ENCODE results near the gene POMC. TPM values are rescaled to one million over a fixed set of nuclear protein-coding genes. Genes with fewer than 3 reads are reported as not detected.
"Not testable (repeated sequence)": the region's sequence is repeated elsewhere in the genome, so short reads cannot be mapped to it uniquely, and the experiment has no call there.

The POMC gene
- total RNA-seq, 1 donor from 2014 or later = 3.3 TPM

DNA sequence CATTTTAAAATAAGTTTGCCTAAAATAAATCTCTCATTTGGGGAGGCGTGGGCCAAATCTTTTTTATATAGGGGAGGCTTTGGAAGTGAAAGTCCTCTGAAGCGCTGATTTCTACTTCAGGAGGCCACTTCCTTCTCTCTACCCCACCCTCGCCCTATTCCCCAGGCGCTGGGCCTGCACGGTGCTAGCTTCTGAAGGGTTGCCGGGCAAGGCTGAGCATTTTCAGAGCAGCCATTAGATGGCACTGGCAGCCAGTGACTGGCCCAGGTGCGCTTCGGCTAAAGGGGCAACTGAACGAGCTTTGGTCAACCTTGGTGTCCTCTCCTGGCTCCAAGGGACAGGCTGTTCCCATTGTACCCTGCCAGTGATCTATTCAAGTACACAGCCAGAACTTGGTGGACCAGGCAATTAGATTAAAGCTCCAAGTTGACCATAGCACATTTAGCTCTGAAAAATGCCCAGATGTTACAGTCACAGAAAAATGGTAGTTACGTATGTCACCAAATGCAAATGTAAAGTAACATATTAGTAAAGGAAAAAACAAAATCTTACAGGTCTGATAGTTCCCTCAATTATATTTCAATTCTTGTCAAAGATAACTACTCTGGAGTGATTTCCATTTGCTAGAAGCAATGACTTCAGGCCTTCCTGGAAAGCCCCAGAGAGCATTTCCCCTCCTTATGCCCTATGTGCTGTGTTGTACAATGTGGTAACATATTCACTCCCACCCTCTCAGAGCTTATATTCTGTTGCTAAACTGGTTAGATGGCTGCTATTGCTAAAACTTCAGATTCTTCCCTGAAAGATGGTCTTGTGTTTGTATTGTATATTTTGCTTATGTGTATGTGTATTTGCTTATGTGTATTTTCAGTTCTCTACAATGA lies 2.1 kb downstream of the POMC start:
- Histone ChIP-seq H3K36me3 (no peaks in the 10 kb centered on the region), H3K4me3 (no peak overlapping the region), H3K9me3 (no peaks in the 10 kb centered on the region), H3K27ac (no peak overlapping the region), H3K27me3 (peaks cover 53% of the 10 kb centered on the region), H3K4me1 (peaks cover 11% of the 10 kb centered on the region)
- intact Hi-C loops (cut with DNase I) = no loop called here
- peak; percentile 43 for ATAC-seq
- TF ChIP-seq, protein P1, sequence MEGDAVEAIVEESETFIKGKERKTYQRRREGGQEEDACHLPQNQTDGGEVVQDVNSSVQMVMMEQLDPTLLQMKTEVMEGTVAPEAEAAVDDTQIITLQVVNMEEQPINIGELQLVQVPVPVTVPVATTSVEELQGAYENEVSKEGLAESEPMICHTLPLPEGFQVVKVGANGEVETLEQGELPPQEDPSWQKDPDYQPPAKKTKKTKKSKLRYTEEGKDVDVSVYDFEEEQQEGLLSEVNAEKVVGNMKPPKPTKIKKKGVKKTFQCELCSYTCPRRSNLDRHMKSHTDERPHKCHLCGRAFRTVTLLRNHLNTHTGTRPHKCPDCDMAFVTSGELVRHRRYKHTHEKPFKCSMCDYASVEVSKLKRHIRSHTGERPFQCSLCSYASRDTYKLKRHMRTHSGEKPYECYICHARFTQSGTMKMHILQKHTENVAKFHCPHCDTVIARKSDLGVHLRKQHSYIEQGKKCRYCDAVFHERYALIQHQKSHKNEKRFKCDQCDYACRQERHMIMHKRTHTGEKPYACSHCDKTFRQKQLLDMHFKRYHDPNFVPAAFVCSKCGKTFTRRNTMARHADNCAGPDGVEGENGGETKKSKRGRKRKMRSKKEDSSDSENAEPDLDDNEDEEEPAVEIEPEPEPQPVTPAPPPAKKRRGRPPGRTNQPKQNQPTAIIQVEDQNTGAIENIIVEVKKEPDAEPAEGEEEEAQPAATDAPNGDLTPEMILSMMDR (IDR thresholded peaks at IDR 0.05) = peak; percentile 23
- DNase-seq = no peak

DNA sequence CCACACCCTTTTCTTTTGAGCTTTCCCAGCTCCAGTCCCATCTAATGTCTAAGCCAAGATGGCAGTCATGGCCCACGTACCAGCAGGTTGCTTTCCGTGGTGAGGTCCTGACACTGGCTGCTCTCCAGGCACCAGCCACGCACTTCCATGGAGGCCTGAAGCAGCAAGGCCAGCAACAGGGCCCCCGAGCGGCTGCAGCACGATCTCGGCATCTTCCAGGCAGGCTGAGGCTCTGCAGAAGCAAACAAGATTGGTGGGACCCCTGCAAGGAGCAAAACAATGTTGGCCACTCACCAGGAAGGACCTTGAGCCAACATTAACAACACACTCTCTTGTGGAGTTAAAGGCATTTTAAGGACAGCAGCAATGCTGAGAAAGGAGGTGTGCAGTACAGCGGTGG lies 3.8 kb downstream of the POMC start:
- Histone ChIP-seq H3K27ac (no peak overlapping the region), H3K4me1 (peaks cover 11% of the 10 kb centered on the region), H3K36me3 (no peaks in the 10 kb centered on the region), H3K9me3 (no peaks in the 10 kb centered on the region), H3K4me3 (no peak overlapping the region), H3K27me3 (peaks cover 39% of the 10 kb centered on the region)
- ATAC-seq = no peak
- no peak for DNase-seq
- TF ChIP-seq, protein P1 (IDR thresholded peaks at IDR 0.05) = no peak
- intact Hi-C loops (cut with DNase I) = no loop called here

DNA sequence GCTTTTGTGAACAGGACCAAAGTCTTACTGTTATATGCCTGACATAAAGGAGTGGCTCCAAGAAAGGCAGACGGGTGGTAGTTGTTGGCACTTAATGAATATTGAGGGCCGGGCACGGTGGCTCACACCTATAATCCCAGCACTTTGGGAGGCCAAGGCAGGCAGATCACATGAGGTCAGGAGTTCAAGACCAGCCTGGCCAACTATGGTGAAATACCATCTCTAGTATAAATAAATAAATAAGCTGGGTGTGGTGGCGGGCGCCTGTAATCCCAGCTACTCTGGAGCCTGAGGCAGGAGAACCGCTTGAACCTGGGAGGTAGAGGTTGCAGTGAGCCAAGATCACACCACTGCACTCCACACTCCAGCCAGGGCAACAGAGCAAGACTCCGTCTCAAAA lies 6.3 kb downstream of the POMC start:
- H3K27ac ChIP-seq = peak overlapping the region; percentile 78
- H3K36me3 ChIP-seq; H3K9me3 ChIP-seq; DNase-seq; H3K4me3 ChIP-seq; intact Hi-C loops (cut with DNase I); H3K4me1 ChIP-seq; ATAC-seq: not testable (repeated sequence)
- peaks cover 17% of the 10 kb centered on the region for H3K27me3 ChIP-seq

DNA sequence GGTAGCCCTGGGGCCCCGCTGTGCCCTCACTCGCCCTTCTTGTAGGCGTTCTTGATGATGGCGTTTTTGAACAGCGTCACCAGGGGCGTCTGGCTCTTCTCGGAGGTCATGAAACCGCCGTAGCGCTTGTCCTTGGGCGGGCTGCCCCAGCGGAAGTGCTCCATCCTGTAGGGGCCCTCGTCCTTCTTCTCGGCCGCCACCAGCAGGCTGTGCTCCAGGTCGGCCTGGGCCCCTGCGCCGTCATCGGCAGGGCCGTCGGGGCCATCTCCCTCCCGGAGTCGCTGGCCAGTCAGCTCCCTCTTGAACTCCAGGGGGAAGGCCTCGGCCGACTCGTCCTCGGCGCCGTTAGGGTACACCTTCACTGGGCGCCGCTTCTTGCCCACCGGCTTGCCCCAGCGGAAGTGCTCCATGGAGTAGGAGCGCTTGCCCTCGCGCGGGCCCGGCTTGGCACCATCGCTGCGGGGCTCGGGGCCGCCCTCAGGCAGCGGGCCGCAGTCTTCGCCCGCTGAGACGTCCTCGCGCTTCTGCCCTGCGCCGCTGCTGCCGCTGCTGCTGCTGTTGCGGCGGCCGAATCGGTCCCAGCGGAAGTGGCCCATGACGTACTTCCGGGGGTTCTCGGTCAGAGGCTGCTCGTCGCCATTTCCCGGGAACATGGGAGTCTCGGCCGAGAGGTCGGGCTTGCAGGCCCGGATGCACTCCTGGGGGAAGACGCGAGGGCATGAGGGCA lies 7.2 kb downstream of the POMC start:
- Histone ChIP-seq H3K27me3 (peaks cover 9% of the 10 kb centered on the region), H3K36me3 (no peaks in the 10 kb centered on the region), H3K4me3 (peak overlapping the region; percentile 53), H3K27ac (peak overlapping the region; percentile 78), H3K4me1 (no peaks in the 10 kb centered on the region), H3K9me3 (no peaks in the 10 kb centered on the region)
- DNase-seq (peak; percentile 89), ATAC-seq (peak; percentile 85)
- TF ChIP-seq, protein P1 (IDR thresholded peaks at IDR 0.05) = no peak
- intact Hi-C loops (cut with DNase I) = no loop called here

DNA sequence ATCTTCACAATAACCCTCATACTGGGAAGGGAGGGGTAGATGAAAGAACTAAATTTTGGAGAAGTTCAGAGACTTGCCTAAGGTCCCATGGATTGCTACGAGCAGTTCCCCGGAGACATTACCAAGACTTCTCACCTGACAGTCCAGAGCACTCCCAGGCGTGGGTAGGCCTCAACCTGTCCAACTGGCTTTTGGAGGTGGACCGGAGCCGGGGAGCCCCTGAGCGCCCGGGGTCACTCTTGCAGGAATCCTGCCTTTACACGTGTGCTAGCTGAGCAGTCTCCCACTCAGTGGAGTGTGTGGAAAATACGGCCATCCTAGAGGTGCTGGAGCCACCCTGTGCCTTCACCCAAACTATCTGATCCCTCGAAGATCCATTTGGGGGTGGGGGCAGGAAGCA lies 8.0 kb downstream of the POMC start:
- Histone ChIP-seq H3K36me3 (no peaks in the 10 kb centered on the region), H3K27me3 (peaks cover 2% of the 10 kb centered on the region), H3K27ac (no peak overlapping the region), H3K4me1 (no peaks in the 10 kb centered on the region), H3K9me3 (no peaks in the 10 kb centered on the region), H3K4me3 (no peak overlapping the region)
- TF ChIP-seq, protein P1 (IDR thresholded peaks at IDR 0.05) = no peak
- ATAC-seq = no peak
- intact Hi-C loops (cut with DNase I) = no loop called here
- peak; percentile 35 for DNase-seq

DNA sequence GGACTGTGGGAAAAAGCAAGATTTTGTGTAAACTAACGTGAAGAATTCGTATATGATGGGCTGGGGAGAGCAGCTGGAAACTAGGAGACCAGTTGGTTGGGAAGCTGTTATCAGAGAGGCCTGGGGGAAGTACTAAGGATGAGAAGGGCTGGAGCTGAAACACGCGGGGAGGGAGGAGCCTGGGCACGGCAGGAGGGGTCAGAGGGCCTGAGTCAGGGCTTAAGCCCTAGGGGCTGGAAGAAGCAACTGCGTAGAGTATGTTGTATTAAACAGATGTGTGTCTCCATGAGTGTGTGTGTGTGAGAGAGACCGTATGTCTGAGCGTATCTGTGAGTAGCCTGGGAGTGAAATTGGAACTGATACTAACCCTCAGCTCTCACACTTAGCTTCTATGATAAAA lies 8.4 kb downstream of the POMC start:
- Histone ChIP-seq H3K27ac (no peak overlapping the region), H3K9me3 (no peaks in the 10 kb centered on the region), H3K36me3 (no peaks in the 10 kb centered on the region), H3K27me3 (no peaks in the 10 kb centered on the region), H3K4me1 (no peaks in the 10 kb centered on the region), H3K4me3 (no peak overlapping the region)
- DNase-seq = peak; percentile 51
- intact Hi-C loops (cut with DNase I) = no loop called here
- TF ChIP-seq, protein P1 (IDR thresholded peaks at IDR 0.05) = no peak
- no peak for ATAC-seq
